GM23248 (cell line): Measurements from ENCODE around the gene KCTD16. TPM values are rescaled to one million over a fixed set of nuclear protein-coding genes. Genes with fewer than 3 reads are reported as not detected.

Experiments
- DNase-seq: peaks from one replicate; pipeline ENCODE4 v3.0.0-alpha.2; 2015
- H2AFZ ChIP-seq: fragments of 200-600 bp; sonication (generic); 2 replicates; pipeline ENCODE4 v1.6.1; 2016; ENCODE audit warnings: antibody characterized with exemption
- H3F3A ChIP-seq: fragments of 200-600 bp; sonication (generic); 2 replicates; pipeline ENCODE4 v1.6.1; 2016; ENCODE audit warnings: mild to moderate bottlenecking, antibody characterized with exemption, mixed run types; ENCODE audit not compliant: insufficient read depth
- H3K27ac ChIP-seq: fragments of 200-600 bp; sonication (generic); 2 replicates; pipeline ENCODE4 v1.5.1; 2016; ENCODE audit warnings: mild to moderate bottlenecking
- H3K27me3 ChIP-seq: fragments of 200-600 bp; sonication (generic); replicated peaks from 2 replicates; pipeline ENCODE4 v1.6.1; 2016; ENCODE audit warnings: mild to moderate bottlenecking; ENCODE audit not compliant: insufficient read depth
- H3K36me3 ChIP-seq: fragments of 200-600 bp; sonication (generic); 2 replicates; pipeline ENCODE4 v1.6.1; 2016; ENCODE audit warnings: low read depth, mild to moderate bottlenecking
- H3K4me1 ChIP-seq: fragments of 200-600 bp; sonication (generic); 2 replicates; pipeline ENCODE4 v1.6.1; 2016; ENCODE audit warnings: mild to moderate bottlenecking; ENCODE audit not compliant: insufficient read depth
- H3K4me2 ChIP-seq: fragments of 200-600 bp; sonication (generic); one replicate; pipeline ENCODE4 v1.6.1; 2016; ENCODE audit warnings: mild to moderate bottlenecking; ENCODE audit not compliant: unreplicated experiment
- H3K4me3 ChIP-seq: fragments of 200-600 bp; sonication (generic); 2 replicates; pipeline ENCODE4 v1.5.1; 2016; ENCODE audit warnings: mild to moderate bottlenecking
- H3K79me2 ChIP-seq: fragments of 200-600 bp; sonication (generic); 2 replicates; pipeline ENCODE4 v1.6.1; 2016; ENCODE audit warnings: mild to moderate bottlenecking; ENCODE audit not compliant: insufficient read depth
- H3K9ac ChIP-seq: fragments of 200-600 bp; sonication (generic); 2 replicates; pipeline ENCODE4 v1.6.1; 2016; ENCODE audit warnings: mild to moderate bottlenecking
- H3K9me2 ChIP-seq: fragments of 200-600 bp; sonication (generic); 2 replicates; pipeline ENCODE4 v1.6.1; 2016; ENCODE audit warnings: mixed run types, mild to moderate bottlenecking, moderate library complexity; ENCODE audit not compliant: insufficient read depth
- H3K9me3 ChIP-seq: fragments of 200-600 bp; sonication (generic); one replicate; pipeline ENCODE4 v1.6.1; 2017; ENCODE audit warnings: low read depth
- H4K20me1 ChIP-seq: fragments of 200-600 bp; sonication (generic); 2 replicates; pipeline ENCODE4 v1.6.0; 2016; ENCODE audit not compliant: insufficient read depth
- EZH2 ChIP-seq: fragments of 200-600 bp; sonication (generic); IDR thresholded peaks from 2 replicates; pipeline ENCODE4 v1.6.1; 2018; ENCODE audit warnings: antibody characterized with exemption, mild to moderate bottlenecking; ENCODE audit not compliant: insufficient read depth, poor library complexity, severe bottlenecking
- EZH2phosphoT487 ChIP-seq: fragments of 200-600 bp; sonication (generic); IDR thresholded peaks from 2 replicates; pipeline ENCODE4 v1.6.1; 2018; ENCODE audit warnings: antibody characterized with exemption, moderate library complexity, mild to moderate bottlenecking, low read depth; ENCODE audit not compliant: insufficient read depth
- WGBS, 2 experiments: methylation state at CpG; one replicate each; pipeline ENCODE4 v1.1.6; 2015 to 2017; ENCODE audit warnings: low lambda C conversion rate in 2 of 2, low coverage in 1 of 2; ENCODE audit errors: missing lambda C conversion rate in 2 of 2; 5-methylcytosine and 5-hydroxymethylcytosine counted together
- in situ Hi-C: fragments of 300-500 bp; cut with MboI; formaldehyde crosslinking; loops from 2 replicates; pipeline ENCODE4 v1.15.0; 2020
- polyA plus RNA-seq: library from polyadenylated mRNA; unstranded; fragments of >200 nt; fragmentation: Nextera tagmentation; extraction: Ambion mirVana; gene quantifications from 2 replicates; pipeline ENCODE4 v1.2.1, GENCODE V29; 2016
- total RNA-seq: library from RNA; depleted of rRNA; stranded (reverse); fragments of >200 nt; shearing (Covaris generic); gene quantifications from 2 replicates; pipeline ENCODE4 v1.2.3, GENCODE V29; 2014

The KCTD16 gene
- total and polyA plus RNA-seq, 2 experiments from 2014 or later: 0.25 to 0.65 TPM

GRCh38 chr5:144281784-144282183, 111.1 kb downstream of the KCTD16 start:
- Histone ChIP-seq H3K4me3 (no peak overlapping the region), H2AFZ (no peak overlapping the region), H3K36me3 (no peaks in the 10 kb centered on the region), H3K9me3 (no peaks in the 10 kb centered on the region), H3K27me3 (no peaks in the 10 kb centered on the region), H3K4me1 (no peaks in the 10 kb centered on the region), H3K79me2 (no peaks in the 10 kb centered on the region), H3K4me2 (no peak overlapping the region), H3K9ac (no peak overlapping the region), H3F3A (no peaks in the 10 kb centered on the region), H3K9me2 (no peaks in the 10 kb centered on the region), H4K20me1 (no peaks in the 10 kb centered on the region), H3K27ac (no peak overlapping the region)
- no peak for TF ChIP-seq EZH2
- no peak for TF ChIP-seq EZH2phosphoT487
- WGBS, 2 experiments: 33 to 45% methylated on average over 1 of the region's 1 CpG
- DNase-seq: no peak
- in situ Hi-C loops: no loop called here

DNA sequence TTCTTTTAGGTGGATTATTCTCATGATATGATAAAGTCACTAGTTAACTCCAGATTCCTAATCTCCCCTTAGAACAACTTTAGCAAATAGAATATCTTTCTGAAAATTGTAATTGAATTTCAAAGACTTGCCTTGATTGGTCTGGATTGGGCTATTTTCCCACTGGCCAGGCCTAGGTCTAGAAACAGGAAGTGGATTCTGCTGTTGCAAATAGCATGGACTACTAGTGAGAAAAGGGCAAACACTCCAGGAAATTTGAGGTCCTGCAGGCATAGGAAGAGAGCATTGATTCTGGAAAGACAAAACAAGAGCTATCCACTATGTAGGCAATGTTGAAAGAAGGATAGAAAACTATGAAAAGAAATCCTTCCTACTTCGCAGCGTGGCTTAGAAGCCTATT, 113.4 kb downstream of the KCTD16 start:
- Histone ChIP-seq H3K9me3 (no peaks in the 10 kb centered on the region), H3K79me2 (no peaks in the 10 kb centered on the region), H2AFZ (no peak overlapping the region), H3K4me2 (no peak overlapping the region), H3F3A (no peaks in the 10 kb centered on the region), H3K27me3 (no peaks in the 10 kb centered on the region), H3K9me2 (no peaks in the 10 kb centered on the region), H3K4me1 (no peaks in the 10 kb centered on the region), H3K36me3 (no peaks in the 10 kb centered on the region), H4K20me1 (no peaks in the 10 kb centered on the region), H3K27ac (no peak overlapping the region), H3K9ac (no peak overlapping the region), H3K4me3 (no peak overlapping the region)
- 82 to 91% methylated on average over 2 of the region's 2 CpGs for WGBS, 2 experiments
- in situ Hi-C loops: no loop called here
- TF ChIP-seq EZH2phosphoT487 (no peak), EZH2 (no peak)
- DNase-seq: no peak

DNA sequence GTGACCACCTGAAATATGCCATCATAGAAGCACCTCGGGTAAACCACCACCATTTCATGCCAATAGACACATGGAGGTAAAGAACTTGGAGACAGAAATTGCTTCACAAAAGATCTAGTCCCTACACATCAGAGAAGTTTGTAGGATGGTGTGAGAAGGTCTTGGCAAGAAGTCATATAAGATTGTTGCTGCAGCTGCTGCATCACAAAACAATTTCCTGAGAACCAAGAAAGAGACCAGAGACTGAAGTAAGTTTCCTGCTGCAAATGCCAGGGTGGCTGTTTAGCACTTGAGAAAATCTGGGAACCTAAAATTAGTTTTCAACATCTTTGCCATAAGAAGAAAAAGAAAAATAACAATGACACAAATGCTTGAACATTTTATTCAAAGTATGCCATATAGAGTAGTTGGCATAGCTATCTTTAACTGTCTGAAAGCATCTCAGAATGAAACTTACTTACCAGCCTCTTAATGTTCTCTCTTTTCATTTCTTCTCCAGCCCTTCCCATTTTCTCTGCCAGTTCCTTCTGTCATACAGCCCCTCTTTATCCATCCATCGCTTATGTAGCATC, 114.3 kb downstream of the KCTD16 start:
- no peaks in the 10 kb centered on the region for H3K4me1 ChIP-seq
- H3K9me2 ChIP-seq: no peaks in the 10 kb centered on the region
- no peak overlapping the region for H3K4me3 ChIP-seq
- H3F3A ChIP-seq: no peaks in the 10 kb centered on the region
- H3K4me2 ChIP-seq: no peak overlapping the region
- no peaks in the 10 kb centered on the region for H3K27me3 ChIP-seq
- peak; percentile 21 for DNase-seq
- H3K9ac ChIP-seq: no peak overlapping the region
- H2AFZ ChIP-seq: no peak overlapping the region
- WGBS, 2 experiments: 43 to 60% methylated on average over 2 of the region's 2 CpGs
- H3K79me2 ChIP-seq: no peaks in the 10 kb centered on the region
- in situ Hi-C loops: no loop called here
- no peak for TF ChIP-seq EZH2
- no peak overlapping the region for H3K27ac ChIP-seq
- H3K9me3 ChIP-seq: no peaks in the 10 kb centered on the region
- no peaks in the 10 kb centered on the region for H3K36me3 ChIP-seq
- no peaks in the 10 kb centered on the region for H4K20me1 ChIP-seq

DNA sequence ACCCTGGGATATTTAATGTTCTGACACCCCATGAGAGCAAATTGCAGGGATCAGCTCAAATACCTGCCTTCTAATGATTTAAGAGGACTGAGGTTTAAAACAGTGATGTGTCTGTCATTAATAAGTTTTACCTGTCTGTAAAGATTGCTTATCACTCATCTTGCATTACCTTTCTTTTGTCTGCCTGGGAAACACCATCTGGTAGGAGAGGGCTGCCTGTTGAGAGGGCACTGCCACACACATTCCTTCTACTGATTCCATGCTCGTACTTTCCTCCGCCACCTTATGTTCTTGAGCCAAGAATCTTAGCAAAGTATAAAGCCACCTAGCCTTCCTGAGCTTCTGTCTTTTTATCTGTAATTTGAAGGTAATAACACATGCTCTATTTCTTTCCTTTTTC, 118.6 kb downstream of the KCTD16 start:
- Histone ChIP-seq H3K36me3 (no peaks in the 10 kb centered on the region), H3K9me3 (no peaks in the 10 kb centered on the region), H3K27ac (no peak overlapping the region), H3K4me3 (no peak overlapping the region), H4K20me1 (no peaks in the 10 kb centered on the region), H3K27me3 (no peaks in the 10 kb centered on the region), H3K4me1 (no peaks in the 10 kb centered on the region), H3K79me2 (no peaks in the 10 kb centered on the region), H2AFZ (no peak overlapping the region), H3K9ac (no peak overlapping the region), H3K4me2 (no peak overlapping the region), H3K9me2 (0 out of 2 replicates have a peak, but pooled peaks cover 6% of the 10 kb centered on the region), H3F3A (no peaks in the 10 kb centered on the region)
- no peak for TF ChIP-seq EZH2
- no peak for TF ChIP-seq EZH2phosphoT487
- no peak for DNase-seq
- in situ Hi-C loops: no loop called here
- WGBS, 2 experiments: 87 to 91% methylated on average over 2 of the region's 2 CpGs

DNA sequence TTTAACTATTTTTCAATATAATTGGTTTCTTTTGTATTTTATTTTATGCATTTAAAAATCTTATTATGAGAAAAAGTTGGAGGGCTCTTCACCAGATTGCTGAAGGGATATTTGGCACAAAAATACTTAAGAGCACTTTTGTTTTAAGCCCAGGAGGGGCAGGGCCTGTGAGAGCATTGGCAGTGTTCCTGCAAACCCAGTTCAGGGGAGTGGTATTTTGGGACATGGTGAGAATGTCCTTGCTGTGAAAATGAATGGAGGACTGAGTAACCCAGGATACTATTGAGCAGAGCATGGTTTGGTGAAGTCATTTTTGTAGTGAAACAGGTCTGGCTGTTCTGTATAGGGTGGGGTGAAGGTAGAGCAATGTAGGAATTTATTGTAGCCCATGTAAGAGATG, 121.4 kb downstream of the KCTD16 start:
- no peaks in the 10 kb centered on the region for H3F3A ChIP-seq
- no peaks in the 10 kb centered on the region for H3K4me1 ChIP-seq
- no peak overlapping the region for H3K27ac ChIP-seq
- H3K9me3 ChIP-seq: no peaks in the 10 kb centered on the region
- H2AFZ ChIP-seq: no peak overlapping the region
- in situ Hi-C loops: no loop called here
- no peak overlapping the region for H3K4me2 ChIP-seq
- no peaks in the 10 kb centered on the region for H3K79me2 ChIP-seq
- H3K27me3 ChIP-seq: no peaks in the 10 kb centered on the region
- H3K9ac ChIP-seq: no peak overlapping the region
- no peak for DNase-seq
- H3K9me2 ChIP-seq: 0 out of 2 replicates have a peak, but pooled peaks cover 6% of the 10 kb centered on the region
- H3K4me3 ChIP-seq: no peak overlapping the region
- H3K36me3 ChIP-seq: no peaks in the 10 kb centered on the region
- no peaks in the 10 kb centered on the region for H4K20me1 ChIP-seq
- TF ChIP-seq EZH2phosphoT487 (no peak), EZH2 (no peak)
